H1 (cell line): ENCODE data around the gene WBP4.

Experiments
- EGR1 ChIP-seq: IDR thresholded peaks from 2 replicates; pipeline ENCODE4 v1.6.1; 2011; ENCODE audit warnings: low read depth, low read length, borderline replicate concordance
- SP4 ChIP-seq: IDR thresholded peaks from 2 replicates; pipeline ENCODE4 v1.6.1; 2012; ENCODE audit warnings: low read length, inconsistent platforms
- YY1 ChIP-seq: IDR thresholded peaks from 2 replicates; pipeline ENCODE4 v1.6.1; 2011; ENCODE audit warnings: low read depth, mild to moderate bottlenecking, low read length
- TF ChIP-seq, protein P1 (sequence below), 3 experiments: IDR thresholded peaks; 1 replicate in 2 of 3; 2 replicates in 1 of 3; pipeline versions ENCODE4 v1.5.1 to v1.6.1; 2011; ENCODE audit warnings: low read length in 3 of 3, mild to moderate bottlenecking in 3 of 3, inconsistent platforms in 2 of 3, low read depth in 1 of 3, moderate library complexity in 1 of 3; ENCODE audit not compliant: insufficient read depth in 1 of 3; ENCODE audit errors: control extremely low read depth in 1 of 3

DNA sequence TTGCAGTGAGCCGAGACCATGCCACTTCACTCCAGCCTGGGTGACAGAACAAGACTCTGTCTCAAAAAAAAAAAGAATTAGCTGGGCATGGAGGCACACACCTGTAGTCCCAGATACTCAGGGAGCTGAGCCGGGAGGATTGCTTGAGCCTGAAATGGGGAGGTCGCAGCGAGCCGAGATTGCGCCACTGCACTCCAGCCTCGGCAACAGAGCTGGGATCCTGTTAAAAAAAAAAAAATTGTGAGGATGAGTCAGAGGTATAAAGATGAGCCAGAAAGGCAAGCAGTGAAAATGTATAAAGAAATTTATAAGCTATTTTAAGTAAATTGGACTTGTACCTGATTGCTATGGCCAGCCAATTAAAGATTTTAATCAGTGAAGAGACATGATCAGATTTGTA lies 50.1 kb downstream of the WBP4 start:
- TF ChIP-seq, protein P1, sequence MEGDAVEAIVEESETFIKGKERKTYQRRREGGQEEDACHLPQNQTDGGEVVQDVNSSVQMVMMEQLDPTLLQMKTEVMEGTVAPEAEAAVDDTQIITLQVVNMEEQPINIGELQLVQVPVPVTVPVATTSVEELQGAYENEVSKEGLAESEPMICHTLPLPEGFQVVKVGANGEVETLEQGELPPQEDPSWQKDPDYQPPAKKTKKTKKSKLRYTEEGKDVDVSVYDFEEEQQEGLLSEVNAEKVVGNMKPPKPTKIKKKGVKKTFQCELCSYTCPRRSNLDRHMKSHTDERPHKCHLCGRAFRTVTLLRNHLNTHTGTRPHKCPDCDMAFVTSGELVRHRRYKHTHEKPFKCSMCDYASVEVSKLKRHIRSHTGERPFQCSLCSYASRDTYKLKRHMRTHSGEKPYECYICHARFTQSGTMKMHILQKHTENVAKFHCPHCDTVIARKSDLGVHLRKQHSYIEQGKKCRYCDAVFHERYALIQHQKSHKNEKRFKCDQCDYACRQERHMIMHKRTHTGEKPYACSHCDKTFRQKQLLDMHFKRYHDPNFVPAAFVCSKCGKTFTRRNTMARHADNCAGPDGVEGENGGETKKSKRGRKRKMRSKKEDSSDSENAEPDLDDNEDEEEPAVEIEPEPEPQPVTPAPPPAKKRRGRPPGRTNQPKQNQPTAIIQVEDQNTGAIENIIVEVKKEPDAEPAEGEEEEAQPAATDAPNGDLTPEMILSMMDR (IDR thresholded peaks at IDR 0.05; ENCODE audit: control extremely low read depth in 1 of 3, insufficient read depth in 1 of 3, low read depth in 1 of 3, low read length in 3 of 3), result no peak
- TF ChIP-seq EGR1 (no peak), SP4 (no peak), YY1 (no peak)
